ENCODE data around the gene GRIP2.

GRIP2 gene

DNA sequence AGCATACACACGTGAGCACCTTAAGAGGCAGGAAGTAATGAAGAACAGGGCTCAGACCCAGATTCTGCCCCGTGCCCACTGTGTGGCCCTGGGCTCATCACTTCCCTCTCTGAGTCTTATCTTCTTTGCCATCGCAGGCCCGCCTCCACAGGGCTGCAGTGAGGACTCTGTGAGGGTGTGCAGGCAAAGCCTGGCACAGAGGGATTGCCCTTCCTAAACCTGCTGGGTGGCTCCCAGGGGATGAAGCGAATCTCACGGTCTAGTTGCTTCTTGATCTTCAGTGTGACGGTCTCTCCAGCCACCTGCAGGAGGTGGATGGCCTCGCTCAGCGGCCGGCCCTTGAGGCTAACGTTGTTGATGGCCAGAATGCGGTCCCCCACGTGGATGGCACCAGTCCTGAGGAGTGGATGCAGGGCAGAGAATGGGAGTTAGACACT, 32.8 kb downstream of the GRIP2 start:
- DNase-seq (ENCODE audit: insufficient read length, low spot score) (no peak), FAIRE-seq (no peak)
- no peak for TF ChIP-seq POLR2A (IDR thresholded peaks at IDR 0.05; ENCODE audit: low read depth, low read length)

- no peak for TF ChIP-seq POLR2A (IDR thresholded peaks at IDR 0.05; ENCODE audit: low read depth, low read length)
- DNase-seq (ENCODE audit: insufficient read length, low spot score), result no peak
- no peak for FAIRE-seq
Observed at GRCh38 chr3:14506626-14507304, 33.4 kb downstream of the GRIP2 start.

DNA sequence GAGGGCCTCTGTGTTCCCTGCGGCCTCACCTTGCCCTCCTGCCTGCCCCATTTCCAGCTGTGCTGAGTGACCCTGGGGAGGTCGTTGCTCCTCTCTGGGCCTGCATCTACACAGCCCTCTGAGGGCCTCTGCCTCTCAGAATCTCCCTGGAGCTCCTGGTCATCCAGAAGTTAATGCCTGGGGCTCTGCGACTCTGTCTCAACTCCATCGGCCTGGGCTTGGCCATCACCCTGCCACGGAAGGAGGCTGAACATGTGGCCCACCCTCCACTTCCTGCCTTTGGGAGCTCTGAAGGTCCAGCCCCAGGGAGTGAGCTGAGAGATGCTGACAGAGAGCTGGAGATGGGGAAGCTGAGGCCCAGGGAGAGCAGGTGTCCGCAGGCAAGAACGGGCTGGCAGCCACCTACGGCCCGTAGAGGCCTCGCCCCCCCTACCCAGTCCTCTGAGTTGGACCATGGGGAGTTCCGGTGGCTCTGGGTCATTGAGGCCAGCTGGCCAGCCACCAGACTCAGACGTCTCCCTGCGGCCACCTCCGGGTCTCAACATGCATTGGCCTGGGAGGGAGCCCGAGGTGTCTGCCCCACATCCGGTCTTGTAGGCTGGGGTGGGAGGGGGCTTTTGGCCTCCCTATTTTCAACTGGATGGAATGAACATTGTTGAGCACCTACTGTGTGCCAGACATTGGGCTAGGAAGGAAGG, 34.2 kb downstream of the GRIP2 start:
- no peak for TF ChIP-seq POLR2A (IDR thresholded peaks at IDR 0.05; ENCODE audit: low read depth, low read length)
- no peak for DNase-seq (ENCODE audit: insufficient read length, low spot score)

GRCh38 chr3:14505001-14505802, 34.9 kb downstream of the GRIP2 start:
- FAIRE-seq (no peak), DNase-seq (ENCODE audit: insufficient read length, low spot score) (no peak)
- TF ChIP-seq POLR2A (IDR thresholded peaks at IDR 0.05; ENCODE audit: low read depth, low read length), result no peak

More for the DNA sequence above, 34.2 kb downstream of the GRIP2 start:
- FAIRE-seq, result no peak

DNA sequence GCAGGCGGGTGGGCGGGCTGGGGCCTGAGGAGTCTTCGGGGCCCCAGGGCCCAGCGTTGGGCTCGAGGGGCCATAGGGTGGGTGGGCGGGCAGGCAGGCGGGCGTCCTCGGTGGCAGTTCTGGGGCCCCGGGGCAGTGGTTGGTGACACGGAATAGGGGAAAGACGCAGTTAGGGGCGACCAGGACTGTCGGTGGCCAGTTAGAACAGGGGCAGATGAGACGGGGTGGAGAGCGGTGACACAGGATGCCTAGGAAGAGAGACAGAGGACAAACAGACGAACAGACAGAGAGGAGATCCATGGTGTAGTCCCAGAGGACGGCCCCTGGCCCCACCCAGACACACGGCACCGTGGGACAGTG, 36.5 kb downstream of the GRIP2 start:
- DNase-seq (ENCODE audit: insufficient read length, low spot score), result no peak
- no peak for TF ChIP-seq POLR2A (IDR thresholded peaks at IDR 0.05; ENCODE audit: low read depth, low read length)
- no peak for FAIRE-seq

DNA sequence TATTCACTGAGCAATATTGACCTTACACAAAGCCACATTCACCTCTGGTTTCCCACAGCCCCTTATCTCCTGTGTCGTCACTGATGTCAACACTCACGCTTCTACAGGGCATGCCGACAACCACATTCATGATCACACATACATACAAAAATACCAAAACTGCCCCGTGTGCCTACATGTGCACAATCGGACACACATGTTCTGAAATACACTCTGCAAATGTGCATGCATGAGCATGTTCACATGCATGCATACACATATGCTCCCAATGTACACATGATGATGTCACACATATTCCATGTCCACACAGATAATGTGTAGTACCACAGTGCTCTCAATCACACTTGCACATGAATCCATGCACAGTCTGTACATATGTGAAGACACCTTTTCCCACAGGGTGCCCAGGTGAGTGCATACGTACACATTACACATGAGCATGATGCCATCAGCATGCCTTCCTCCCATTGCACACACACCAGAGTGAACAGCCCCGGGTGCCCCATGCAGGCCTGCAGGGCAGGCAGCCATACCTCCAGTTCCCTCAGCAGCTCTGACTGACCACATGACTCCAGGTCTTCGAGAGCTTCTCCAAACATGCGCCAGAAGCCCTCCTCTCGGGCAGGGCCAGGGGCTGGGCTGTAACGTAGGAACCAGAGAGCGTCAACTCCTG, 37.0 kb downstream of the GRIP2 start:
- DNase-seq (ENCODE audit: insufficient read length, low spot score) (no peak), FAIRE-seq (no peak)
- TF ChIP-seq POLR2A (IDR thresholded peaks at IDR 0.05; ENCODE audit: low read depth, low read length), result no peak

GRCh38 chr3:14502472-14502871, 37.7 kb downstream of the GRIP2 start:
- FAIRE-seq (no peak), DNase-seq (ENCODE audit: insufficient read length, low spot score) (no peak)
- no peak for TF ChIP-seq POLR2A (IDR thresholded peaks at IDR 0.05; ENCODE audit: low read depth, low read length)

- TF ChIP-seq POLR2A (IDR thresholded peaks at IDR 0.05; ENCODE audit: low read depth, low read length), result no peak
- FAIRE-seq (no peak), DNase-seq (ENCODE audit: insufficient read length, low spot score) (no peak)
Observed at GRCh38 chr3:14497321-14497720, 42.8 kb downstream of the GRIP2 start.

DNA sequence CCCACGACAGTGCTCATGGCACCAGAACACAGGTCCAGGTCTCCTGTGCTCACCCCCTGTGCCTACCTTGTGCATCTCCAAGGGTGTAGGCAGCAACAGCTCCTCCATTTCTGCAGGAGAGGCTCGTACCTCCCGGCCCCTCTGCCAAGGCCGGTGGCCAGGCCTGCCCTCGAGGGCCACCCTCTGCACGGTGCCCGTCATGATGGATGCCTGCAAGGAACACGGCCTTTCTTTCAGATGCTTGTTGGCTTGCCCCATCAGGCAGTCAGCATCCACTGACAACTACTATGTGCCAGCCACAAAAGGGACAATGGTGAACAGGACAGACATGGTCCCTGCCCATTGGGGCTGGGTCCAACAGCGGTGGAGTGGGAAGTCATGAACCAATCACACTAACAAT, 43.8 kb downstream of the GRIP2 start:
- no peak for TF ChIP-seq POLR2A (IDR thresholded peaks at IDR 0.05; ENCODE audit: low read depth, low read length)
- no peak for FAIRE-seq
- no peak for DNase-seq (ENCODE audit: insufficient read length, low spot score)

- DNase-seq (ENCODE audit: insufficient read length, low spot score) (no peak), FAIRE-seq (no peak)
Observed at GRCh38 chr3:14494973-14495300, 45.2 kb downstream of the GRIP2 start.

GRCh38 chr3:14494279-14494972, 45.7 kb downstream of the GRIP2 start:
- no peak for TF ChIP-seq POLR2A (IDR thresholded peaks at IDR 0.05; ENCODE audit: low read depth, low read length)
- DNase-seq (ENCODE audit: insufficient read length, low spot score) (no peak), FAIRE-seq (no peak)

More at GRCh38 chr3:14494973-14495300, 45.2 kb downstream of the GRIP2 start:
- TF ChIP-seq POLR2A (IDR thresholded peaks at IDR 0.05; ENCODE audit: low read depth, low read length), result no peak

DNA sequence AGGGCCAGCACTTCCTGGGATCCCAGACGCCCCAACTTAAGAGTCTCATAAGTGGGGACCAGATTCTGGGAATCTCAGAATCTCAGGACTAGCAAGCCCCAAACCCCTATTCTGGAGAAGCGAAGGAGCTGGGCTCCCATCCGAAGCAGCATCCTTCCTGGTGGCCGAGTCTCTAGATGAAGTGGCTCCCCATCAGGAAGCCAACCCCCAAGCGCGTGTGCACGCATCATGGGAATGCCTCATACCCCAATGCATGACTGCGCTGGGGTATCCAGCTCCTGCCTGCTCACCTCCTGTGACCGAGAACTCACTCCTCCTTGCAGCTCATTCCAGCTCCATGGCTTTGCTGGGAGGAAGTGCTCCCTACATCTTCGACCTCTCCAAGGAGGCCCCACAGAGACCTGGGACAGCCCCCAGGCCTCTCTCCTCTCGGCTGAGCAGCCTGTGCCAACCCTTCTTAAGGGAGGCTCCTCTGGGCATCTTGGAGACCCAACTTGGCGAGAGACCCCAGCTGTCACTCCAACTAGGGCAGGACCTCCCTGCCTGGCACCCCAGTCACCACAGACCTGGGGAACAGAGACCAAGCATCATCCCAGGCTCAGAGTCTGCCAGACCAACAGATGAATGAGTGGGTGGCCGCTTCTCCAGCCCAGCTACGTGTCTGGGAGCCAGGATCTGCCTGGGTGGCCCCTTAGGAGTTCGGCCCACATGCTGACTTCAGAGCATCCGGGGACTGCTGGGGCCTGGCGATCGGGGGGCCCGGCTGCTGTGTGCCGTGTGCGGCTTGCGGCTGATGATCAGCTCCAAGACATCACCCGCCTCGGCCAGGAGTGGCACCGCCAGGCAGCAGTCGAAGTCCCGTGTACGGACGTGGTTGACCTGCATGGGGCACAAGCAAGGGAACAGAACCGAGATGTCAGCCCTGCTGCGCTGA, 46.9 kb downstream of the GRIP2 start:
- TF ChIP-seq POLR2A (IDR thresholded peaks at IDR 0.05; ENCODE audit: low read depth, low read length), result no peak
- FAIRE-seq, result no peak
- DNase-seq (ENCODE audit: insufficient read length, low spot score), result no peak

All from H54 (cell line).